MG63 (cell line): Measurements from ENCODE around the gene TUBB4B. TPM values are rescaled to one million over a fixed set of nuclear protein-coding genes. Genes with fewer than 3 reads are reported as not detected.
A peak's percentile ranks its signal among the peaks of the same experiment; 100 is the strongest.

Experiments used
- DNase-seq: peaks from one replicate; pipeline ENCODE4 v3.0.0-alpha.2; 2020
- H3K27me3 ChIP-seq: fragments of 250-450 bp; sonication (Bioruptor Pico); 2 replicates; pipeline ENCODE4 v1.5.1; 2020; ENCODE audit warnings: mild to moderate bottlenecking, moderate library complexity
- H3K36me3 ChIP-seq: fragments of 250-450 bp; sonication (Bioruptor Pico); 2 replicates; pipeline ENCODE4 v1.5.1; 2020; ENCODE audit warnings: mild to moderate bottlenecking, moderate library complexity
- H3K4me3 ChIP-seq: fragments of 250-450 bp; sonication (Bioruptor Pico); 2 replicates; pipeline ENCODE4 v1.5.1; 2020; ENCODE audit warnings: mild to moderate bottlenecking, moderate library complexity
- H3K9me3 ChIP-seq: fragments of 250-450 bp; sonication (Bioruptor Pico); 2 replicates; pipeline ENCODE4 v1.5.1; 2020; ENCODE audit warnings: mild to moderate bottlenecking, moderate library complexity
- total RNA-seq: library from RNA; depleted of rRNA; stranded (reverse); fragments of >200 nt; shearing (Covaris generic); gene quantifications from 2 replicates; pipeline ENCODE4 v1.2.3, GENCODE V29; 2014; ENCODE audit warnings: low replicate concordance

The TUBB4B gene
- total RNA-seq, 1 experiment from 2014 or later = 829 TPM

- DNase-seq = no peak
- Histone ChIP-seq H3K4me3 (no peak overlapping the region), H3K27me3 (no peaks in the 10 kb centered on the region), H3K9me3 (no peaks in the 10 kb centered on the region), H3K36me3 (peaks cover 22% of the 10 kb centered on the region)
Observed at GRCh38 chr9:137269231-137269772, 28.2 kb downstream of the TUBB4B start.

- H3K27me3 ChIP-seq = no peaks in the 10 kb centered on the region
- H3K9me3 ChIP-seq = no peaks in the 10 kb centered on the region
- peaks cover 13% of the 10 kb centered on the region for H3K36me3 ChIP-seq
- DNase-seq = no peak
- H3K4me3 ChIP-seq = no peak overlapping the region
Observed at GRCh38 chr9:137270929-137271695, 30.0 kb downstream of the TUBB4B start.

GRCh38 chr9:137271696-137272076 lies 30.6 kb downstream of the TUBB4B start:
- Histone ChIP-seq H3K9me3 (no peaks in the 10 kb centered on the region), H3K27me3 (no peaks in the 10 kb centered on the region), H3K36me3 (peaks cover 9% of the 10 kb centered on the region), H3K4me3 (no peak overlapping the region)
- DNase-seq = no peak

GRCh38 chr9:137272241-137273094 lies 31.4 kb downstream of the TUBB4B start:
- Histone ChIP-seq H3K36me3 (peaks cover 9% of the 10 kb centered on the region), H3K27me3 (no peaks in the 10 kb centered on the region), H3K4me3 (no peak overlapping the region), H3K9me3 (no peaks in the 10 kb centered on the region)
- no peak for DNase-seq

- DNase-seq = no peak
- peaks cover 3% of the 10 kb centered on the region for H3K36me3 ChIP-seq
- no peaks in the 10 kb centered on the region for H3K9me3 ChIP-seq
- H3K27me3 ChIP-seq = no peaks in the 10 kb centered on the region
- no peak overlapping the region for H3K4me3 ChIP-seq
Observed at GRCh38 chr9:137273095-137273490, 32.0 kb downstream of the TUBB4B start.

GRCh38 chr9:137273611-137274320 lies 32.7 kb downstream of the TUBB4B start:
- peaks cover 3% of the 10 kb centered on the region for H3K36me3 ChIP-seq
- no peaks in the 10 kb centered on the region for H3K9me3 ChIP-seq
- no peaks in the 10 kb centered on the region for H3K27me3 ChIP-seq
- H3K4me3 ChIP-seq = no peak overlapping the region
- DNase-seq = no peak

GRCh38 chr9:137275203-137275587 lies 34.1 kb downstream of the TUBB4B start:
- Histone ChIP-seq H3K4me3 (no peak overlapping the region), H3K9me3 (no peaks in the 10 kb centered on the region), H3K27me3 (no peaks in the 10 kb centered on the region), H3K36me3 (no peaks in the 10 kb centered on the region; the same call in 1 of the 2 replicates)
- no peak for DNase-seq

- DNase-seq = no peak
- H3K36me3 ChIP-seq = no peaks in the 10 kb centered on the region; the same call in 1 of the 2 replicates
- no peaks in the 10 kb centered on the region for H3K9me3 ChIP-seq
Observed at GRCh38 chr9:137275588-137276472, 34.7 kb downstream of the TUBB4B start.

GRCh38 chr9:137276473-137277328 lies 35.6 kb downstream of the TUBB4B start:
- no peak overlapping the region for H3K4me3 ChIP-seq
- H3K9me3 ChIP-seq = no peaks in the 10 kb centered on the region
- no peaks in the 10 kb centered on the region for H3K36me3 ChIP-seq
- no peaks in the 10 kb centered on the region for H3K27me3 ChIP-seq
- DNase-seq = no peak

More at GRCh38 chr9:137275588-137276472, 34.7 kb downstream of the TUBB4B start:
- no peak overlapping the region for H3K4me3 ChIP-seq
- H3K27me3 ChIP-seq = no peaks in the 10 kb centered on the region

GRCh38 chr9:137277329-137278041 lies 36.4 kb downstream of the TUBB4B start, which contains the start of gene TOR4A:
Gene TOR4A, plus strand, starts transcription at chr9:137277726. Its CDS starts 964 bp downstream, at chr9:137278690.
- Histone ChIP-seq H3K4me3 (no peak within 1 kb of the TSS), H3K9me3 (no peaks in the 10 kb centered on the region), H3K27me3 (no peaks in the 10 kb centered on the region), H3K36me3 (no peaks in the 10 kb centered on the region)
- peak; percentile 34 for DNase-seq

- DNase-seq = no peak
- Histone ChIP-seq H3K9me3 (no peaks in the 10 kb centered on the region), H3K27me3 (no peaks in the 10 kb centered on the region)
Observed at GRCh38 chr9:137278061-137278701, 37.1 kb downstream of the TUBB4B start.

GRCh38 chr9:137278721-137279711 lies 37.9 kb downstream of the TUBB4B start:
- Histone ChIP-seq H3K36me3 (no peaks in the 10 kb centered on the region), H3K27me3 (no peaks in the 10 kb centered on the region), H3K4me3 (no peak overlapping the region), H3K9me3 (no peaks in the 10 kb centered on the region)
- no peak for DNase-seq

More at GRCh38 chr9:137278061-137278701, 37.1 kb downstream of the TUBB4B start:
- no peak overlapping the region for H3K4me3 ChIP-seq
- H3K36me3 ChIP-seq = no peaks in the 10 kb centered on the region
